GM12878 (cell line): ENCODE measurements around the gene WBP1L. TPM values are rescaled to one million over a fixed set of nuclear protein-coding genes. Genes with fewer than 3 reads are reported as not detected.

ENCODE experiments used
- ATAC-seq: fragments of 200-7000 bp; cut with Tn5 transposase; 3 replicates; pipeline ENCODE4 v1.9.1; 2020; ENCODE audit warnings: mild to moderate bottlenecking, moderate library complexity
- BruUV-seq: library from RNA; stranded (reverse); fragments of 400-500 nt; replicated peaks from 2 replicates; lab custom pipeline; 2021; lab: Mats Ljungman, UMichigan
- CTCF ChIA-PET: fragments of 300-600 bp; sonication (Branson Sonifier 250); formaldehyde crosslinking; extraction: SDS; loops from one replicate; lab custom pipeline; 2021; ENCODE audit warnings: inconsistent platforms; lab: Yijun Ruan, JAX
- POLR2A ChIA-PET: fragments of 350-600 bp; formaldehyde crosslinking; extraction: SDS; loops from one replicate; lab custom pipeline; 2021; ENCODE audit warnings: inconsistent platforms; lab: Charles Lee
- RAD21 ChIA-PET: fragments of 300-600 bp; sonication (Branson Sonifier 250); formaldehyde crosslinking; loops from one replicate; lab custom pipeline; 2023; ENCODE audit warnings: antibody characterized with exemption; ENCODE audit not compliant: unreplicated experiment; lab: Charles Lee
- SMC1A ChIA-PET: fragments of 300-600 bp; sonication (Branson Sonifier 250); formaldehyde crosslinking; loops from one replicate; lab custom pipeline; 2023; ENCODE audit not compliant: unreplicated experiment, uncharacterized antibody; lab: Charles Lee
- DNase-seq: peaks from one replicate; pipeline ENCODE4 v3.0.0-alpha.2; 2011; ENCODE audit warnings: low read depth, low spot score
- FAIRE-seq: peaks from 3 replicates; lab custom pipeline; 2011; peaks lifted over from hg19 to GRCh38; lab: Jason Lieb, UNC
- H2AFZ ChIP-seq: 2 replicates; pipeline ENCODE4 v1.6.0; 2011; ENCODE audit warnings: low read depth, low read length, control low read depth; ENCODE audit not compliant: control insufficient read depth
- H3K27ac ChIP-seq: 2 replicates; pipeline ENCODE4 v1.5.1; 2011; ENCODE audit warnings: control low read depth; ENCODE audit not compliant: control insufficient read depth, insufficient read depth
- H3K27me3 ChIP-seq, 2 experiments: replicated peaks in 1 of 2; 2 replicates each; pipeline versions ENCODE4 v1.6.0 to v1.6.1; 2011; ENCODE audit warnings: low read length in 1 of 2; ENCODE audit not compliant: control insufficient read depth in 2 of 2, insufficient read depth in 2 of 2
- H3K36me3 ChIP-seq, 2 experiments: 2 replicates each; pipeline ENCODE4 v1.5.1; 2011; ENCODE audit warnings: low read length in 1 of 2; ENCODE audit not compliant: control insufficient read depth in 2 of 2, insufficient read depth in 2 of 2
- H3K4me1 ChIP-seq: 2 replicates; pipeline ENCODE4 v1.6.1; 2011; ENCODE audit warnings: mild to moderate bottlenecking, low read length, moderate library complexity, mixed read lengths; ENCODE audit not compliant: control insufficient read depth, insufficient read depth
- H3K4me2 ChIP-seq: 2 replicates; pipeline ENCODE4 v1.6.0; 2011; ENCODE audit warnings: control low read depth; ENCODE audit not compliant: control insufficient read depth, insufficient read depth
- H3K4me3 ChIP-seq: fragments of 200-600 bp; sonication (generic); 2 replicates; pipeline ENCODE4 v1.5.1; 2016
- H3K79me2 ChIP-seq: 2 replicates; pipeline ENCODE4 v1.6.0; 2011; ENCODE audit warnings: low read length; ENCODE audit not compliant: control insufficient read depth, insufficient read depth
- H3K9ac ChIP-seq: 2 replicates; pipeline ENCODE4 v1.8.0; 2011; ENCODE audit warnings: low read length, control low read depth, mixed read lengths; ENCODE audit not compliant: control insufficient read depth, insufficient read depth
- H3K9me3 ChIP-seq: replicated peaks from 3 replicates; pipeline ENCODE4 v1.5.1; 2011; ENCODE audit warnings: mild to moderate bottlenecking, low read length; ENCODE audit not compliant: control insufficient read depth, insufficient read depth
- H4K20me1 ChIP-seq: 2 replicates; pipeline ENCODE4 v1.6.0; 2011; ENCODE audit not compliant: control insufficient read depth, insufficient read depth
- ASH2L ChIP-seq: fragments of 300-600, 200-600 bp; sonication (generic); IDR thresholded peaks from 2 replicates; pipeline ENCODE4 v1.6.1; 2017; ENCODE audit warnings: low read depth, mild to moderate bottlenecking, borderline replicate concordance
- ETV6 ChIP-seq, 2 experiments: fragments of 450-650 bp in 1 of 2; IDR thresholded peaks in 1 of 2; conservative IDR thresholded peaks in 1 of 2; 2 replicates each; pipeline ENCODE4 v1.6.1; 2014; ENCODE audit warnings: antibody characterized with exemption in 1 of 2, borderline replicate concordance in 1 of 2, low read depth in 1 of 2, mild to moderate bottlenecking in 1 of 2, moderate library complexity in 1 of 2
- EZH2 ChIP-seq: IDR thresholded peaks from 2 replicates; pipeline ENCODE4 v1.6.1; 2012; ENCODE audit warnings: low read depth, mild to moderate bottlenecking, control low read depth, inconsistent platforms, low read length, borderline replicate concordance; ENCODE audit not compliant: control insufficient read depth
- HCFC1 ChIP-seq: fragments of 150-350 bp; IDR thresholded peaks from 2 replicates; pipeline ENCODE4 v1.6.1; 2014; ENCODE audit warnings: low read length
- IRF4 ChIP-seq: IDR thresholded peaks from 2 replicates; pipeline ENCODE4 v1.6.1; 2011; ENCODE audit warnings: low read depth, low read length
- KDM1A ChIP-seq: fragments of 200-600 bp; sonication (generic); IDR thresholded peaks from 2 replicates; pipeline ENCODE4 v1.6.1; 2016; ENCODE audit warnings: borderline replicate concordance
- MEF2A ChIP-seq: IDR thresholded peaks from 2 replicates; pipeline ENCODE4 v1.6.1; 2011; ENCODE audit warnings: low read depth, mild to moderate bottlenecking, low read length, moderate library complexity; ENCODE audit not compliant: insufficient read depth
- MTA3 ChIP-seq: IDR thresholded peaks from 2 replicates; pipeline ENCODE4 v1.6.1; 2012; ENCODE audit warnings: low read length, inconsistent platforms, borderline replicate concordance
- NKRF ChIP-seq: fragments of 450-650 bp; conservative IDR thresholded peaks from 2 replicates; pipeline ENCODE4 v1.6.1; 2017; ENCODE audit warnings: mild to moderate bottlenecking, moderate library complexity
- POLR2AphosphoS5 ChIP-seq: IDR thresholded peaks from 2 replicates; pipeline ENCODE4 v1.6.1; 2011; ENCODE audit warnings: mild to moderate bottlenecking, low read length, inconsistent platforms
- SMC3 ChIP-seq: IDR thresholded peaks from 2 replicates; pipeline ENCODE4 v1.6.1; 2011; ENCODE audit warnings: low read length, improper control_type of control experiment, borderline replicate concordance
- SPI1 ChIP-seq: IDR thresholded peaks from 2 replicates; pipeline ENCODE4 v1.6.1; 2011; ENCODE audit warnings: low read depth, mild to moderate bottlenecking, low read length, moderate library complexity, borderline replicate concordance; ENCODE audit not compliant: insufficient read depth
- TARDBP ChIP-seq: IDR thresholded peaks from 2 replicates; pipeline ENCODE4 v1.6.1; 2016; ENCODE audit warnings: borderline replicate concordance
- YY1 ChIP-seq: IDR thresholded peaks from 2 replicates; pipeline ENCODE4 v1.6.1; 2011; ENCODE audit warnings: low read depth, mild to moderate bottlenecking, low read length
- ZZZ3 ChIP-seq: IDR thresholded peaks from 2 replicates; pipeline ENCODE4 v1.6.1; 2011; ENCODE audit warnings: low read depth; ENCODE audit not compliant: control insufficient read depth, insufficient read length
- WGBS: methylation state at CpG from one replicate; pipeline ENCODE4 v1.1.6; 2016; ENCODE audit warnings: low lambda C conversion rate; ENCODE audit not compliant: insufficient replicate concordance, insufficient coverage; ENCODE audit errors: missing lambda C conversion rate; 5-methylcytosine and 5-hydroxymethylcytosine counted together
- in situ Hi-C: fragments of 300-500 bp; cut with MboI; formaldehyde crosslinking; loops from 9 replicates; pipeline ENCODE4 v1.14.3; 2018; ENCODE audit warnings: mixed read lengths
- intact Hi-C: fragments of 100-400 bp; cut with micrococcal nuclease; formaldehyde crosslinking; loops from one replicate; pipeline ENCODE4 v1.14.2; 2022; ENCODE audit not compliant: unreplicated experiment
- polyA plus RNA-seq, 11 experiments: library from polyadenylated mRNA; depleted of rRNA in 4 of 11; unstranded in 6 of 11; stranded (reverse) in 5 of 11; fragments of >200 nt; fragmentation: Nextera tagmentation in 4 of 11; fragmentation: Illumina TruSeq in 1 of 11; extraction: Ambion mirVana in 4 of 11; extraction: Trizol in 1 of 11; gene quantifications; 1 replicate in 1 of 11; 2 replicates in 10 of 11; pipeline versions ENCODE4 v1.2.1 to v1.2.3, GENCODE V29; 2011 to 2016; ENCODE audit warnings: inconsistent platforms in 2 of 11, missing spikeins in 2 of 11, low read depth in 1 of 11
- total RNA-seq, 4 experiments: library from RNA; depleted of rRNA in 3 of 4; stranded (reverse); fragments of >200 nt in 3 of 4; fragmentation: Illumina TruSeq in 1 of 4; extraction: Trizol in 1 of 4; gene quantifications; 2 replicates each; pipeline versions ENCODE4 v1.2.1 to v1.2.3, GENCODE V29; 2013 to 2021

WBP1L gene
- total and polyA plus RNA-seq, 10 of the 15 experiments (the other 5 are each of a cell fraction or from before 2014, with no cell fraction given) = 3.7 to 18.8 (median 12.3) TPM

GRCh38 chr10:102770108-102770482 is 26.3 kb downstream of the WBP1L start:
- CTCF ChIA-PET = no interaction called here
- no peak overlapping the region for H3K4me2 ChIP-seq

More at GRCh38 chr10:102770108-102770482, 26.3 kb downstream of the WBP1L start:
- ATAC-seq = no peak
- Histone ChIP-seq H3K9ac (no peak overlapping the region), H3K27ac (no peak overlapping the region), H3K4me3 (no peak overlapping the region), H3K4me1 (peaks cover 22% of the 10 kb centered on the region), H2AFZ (no peak overlapping the region), H3K9me3 (no peaks in the 10 kb centered on the region), H4K20me1 (no peaks in the 10 kb centered on the region), H3K27me3 (no peaks in the 10 kb centered on the region), H3K79me2 (peaks cover 9% of the 10 kb centered on the region), H3K36me3 (peaks cover 0 to 1% of the 10 kb centered on the region in 2 experiments; a peak in 2 of 4 replicates)
- ChIA-PET POLR2A (interaction anchor here (0.9 kb wide), 1 partner anchor 55 kb away, joined by 3 read pairs; no protein-coding TSS in a partner anchor), RAD21 (no interaction called here), SMC1A (no interaction called here)
- no peak for FAIRE-seq
- TF ChIP-seq EZH2 (no peak), ZZZ3 (no peak), SMC3 (no peak), KDM1A (no peak), YY1 (no peak), MEF2A (no peak), ETV6 (conservative IDR thresholded peaks at IDR 0.05 in 1 of 2, IDR thresholded peaks at IDR 0.05 in 1 of 2; ENCODE audit: borderline replicate concordance in 1 of 2, low read depth in 1 of 2) (no peak), ASH2L (no peak), TARDBP (no peak), MTA3 (no peak), SPI1 (no peak), HCFC1 (no peak), POLR2AphosphoS5 (no peak), IRF4 (no peak), NKRF (no peak)
- no peak for DNase-seq
- no TSS peak for BruUV-seq
- intact Hi-C loops (no loop called here), in situ Hi-C loops (no loop called here)
- 97% methylated on average over 3 of the region's 3 CpGs for WGBS
